Measurements from ENCODE around the gene ARHGEF4.

Gene ARHGEF4

GRCh38 chr2:130818809-130819208, 17.9 kb upstream of the ARHGEF4 start:
- no peak for DNase-seq (ENCODE audit: low read depth in 2 of 2)

DNA sequence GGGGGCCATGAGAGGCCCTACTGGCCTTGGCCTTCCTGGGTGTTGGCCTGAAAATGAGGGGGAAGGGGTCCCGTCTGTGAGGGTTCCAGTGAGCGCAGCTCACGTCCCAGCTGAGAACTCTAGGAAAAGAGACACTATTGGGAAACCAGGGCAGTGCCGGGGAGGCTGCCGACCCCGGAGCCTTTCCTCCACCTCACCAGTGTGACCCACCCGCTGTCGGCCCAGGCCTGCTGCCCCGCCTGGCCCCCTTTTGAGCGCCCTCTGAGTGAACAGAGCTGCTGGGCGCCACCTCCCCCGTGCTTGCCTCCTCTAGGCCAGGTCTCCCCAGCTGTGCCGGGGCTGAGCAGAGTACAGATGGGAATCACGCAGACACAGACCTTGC, 17.5 kb upstream of the ARHGEF4 start:
- DNase-seq (ENCODE audit: low read depth in 2 of 2) = no peak

DNA sequence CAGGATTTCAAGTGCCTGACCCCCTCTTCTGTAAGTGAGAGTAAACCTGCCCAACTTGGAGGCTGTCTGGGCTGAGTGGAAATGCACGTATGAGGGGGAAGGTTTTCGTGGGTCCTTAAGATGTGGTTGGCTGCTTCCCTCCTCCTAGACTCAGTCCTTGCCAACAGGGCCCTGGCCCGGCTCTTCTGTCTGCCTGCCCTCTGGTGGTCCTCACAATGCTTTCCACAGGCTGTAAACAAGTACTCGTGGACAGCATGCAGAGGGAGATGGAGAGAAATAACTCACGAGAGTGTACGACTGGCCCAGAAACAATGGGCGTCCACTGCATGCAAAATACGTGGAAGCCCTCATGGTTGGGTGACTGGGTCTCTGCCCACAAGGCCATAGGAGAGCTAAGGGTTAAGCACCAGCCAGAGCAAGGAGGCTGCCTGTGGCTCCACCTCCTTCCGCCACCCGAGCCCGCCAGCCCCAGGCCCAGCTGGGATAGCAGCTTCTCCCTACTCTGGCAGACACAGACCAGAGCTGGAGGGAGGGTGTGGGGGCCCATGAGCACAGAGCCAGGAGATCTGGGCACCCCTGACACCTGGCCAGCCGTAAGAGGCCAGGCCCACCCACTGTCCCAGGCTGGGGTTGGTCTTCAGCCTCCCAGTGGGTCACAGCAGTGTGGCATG, 17.0 kb upstream of the ARHGEF4 start:
- DNase-seq (ENCODE audit: low read depth in 2 of 2) = no peak

GRCh38 chr2:130820279-130820861, 16.3 kb upstream of the ARHGEF4 start:
- DNase-seq (ENCODE audit: low read depth in 2 of 2) = no peak

DNA sequence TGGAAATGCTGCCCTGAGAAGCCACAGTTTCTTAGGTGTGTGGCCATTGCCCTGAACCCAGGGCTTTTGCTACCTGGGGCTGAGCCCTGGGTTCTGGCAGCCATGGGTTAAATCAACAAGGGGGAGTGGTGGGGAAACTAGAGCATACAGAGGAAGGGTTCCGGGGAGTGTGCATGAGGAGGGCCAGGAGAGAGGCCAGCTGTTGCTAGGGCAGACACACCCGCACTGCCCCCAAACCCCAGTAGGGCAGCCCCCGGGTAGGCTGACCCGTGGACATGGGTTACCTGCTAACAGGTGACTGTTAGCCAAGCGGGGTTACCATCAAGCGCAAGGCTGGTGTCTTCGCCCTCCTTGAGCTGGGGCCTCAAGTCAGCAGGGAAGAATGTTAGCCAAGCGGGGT, 14.8 kb upstream of the ARHGEF4 start:
- DNase-seq (ENCODE audit: low read depth in 2 of 2) = no peak

- DNase-seq (ENCODE audit: low read depth in 2 of 2) = no peak
These were observed 13.9 kb upstream of the ARHGEF4 start for GRCh38 chr2:130822766-130823165.

GRCh38 chr2:130823171-130823885, 13.4 kb upstream of the ARHGEF4 start:
- no peak for DNase-seq (ENCODE audit: low read depth in 2 of 2)

- no peak for DNase-seq (ENCODE audit: low read depth in 2 of 2)
These were observed 12.7 kb upstream of the ARHGEF4 start for GRCh38 chr2:130823886-130824491.

DNA sequence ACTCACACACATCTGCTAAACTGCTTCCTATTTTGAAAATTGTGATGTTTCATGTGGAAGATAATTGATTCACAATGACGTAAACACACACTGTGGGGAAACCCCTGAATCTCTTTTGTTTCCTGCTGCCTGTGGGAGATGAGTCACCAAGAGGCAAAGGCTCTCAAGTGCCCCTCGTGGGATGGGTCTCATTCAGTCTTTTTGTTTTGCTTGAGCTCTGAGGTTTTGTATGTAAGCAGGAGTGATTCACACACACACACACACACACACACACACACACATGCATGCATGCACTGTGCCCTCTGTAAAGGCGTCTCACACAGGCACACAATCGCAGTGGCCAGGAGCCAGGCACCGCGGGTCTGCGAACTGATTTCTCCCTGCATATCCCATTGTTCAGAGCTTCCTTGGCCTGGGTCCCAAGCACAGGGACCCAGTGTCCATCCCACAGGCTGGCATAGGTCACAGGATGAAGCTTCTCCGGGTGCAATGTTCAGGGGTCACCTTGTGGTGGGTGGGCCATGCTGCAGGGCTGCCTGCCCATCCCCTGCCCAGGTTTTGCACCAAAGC, 12.1 kb upstream of the ARHGEF4 start:
- DNase-seq (ENCODE audit: low read depth in 2 of 2) = peak; percentile 67 to 70

DNA sequence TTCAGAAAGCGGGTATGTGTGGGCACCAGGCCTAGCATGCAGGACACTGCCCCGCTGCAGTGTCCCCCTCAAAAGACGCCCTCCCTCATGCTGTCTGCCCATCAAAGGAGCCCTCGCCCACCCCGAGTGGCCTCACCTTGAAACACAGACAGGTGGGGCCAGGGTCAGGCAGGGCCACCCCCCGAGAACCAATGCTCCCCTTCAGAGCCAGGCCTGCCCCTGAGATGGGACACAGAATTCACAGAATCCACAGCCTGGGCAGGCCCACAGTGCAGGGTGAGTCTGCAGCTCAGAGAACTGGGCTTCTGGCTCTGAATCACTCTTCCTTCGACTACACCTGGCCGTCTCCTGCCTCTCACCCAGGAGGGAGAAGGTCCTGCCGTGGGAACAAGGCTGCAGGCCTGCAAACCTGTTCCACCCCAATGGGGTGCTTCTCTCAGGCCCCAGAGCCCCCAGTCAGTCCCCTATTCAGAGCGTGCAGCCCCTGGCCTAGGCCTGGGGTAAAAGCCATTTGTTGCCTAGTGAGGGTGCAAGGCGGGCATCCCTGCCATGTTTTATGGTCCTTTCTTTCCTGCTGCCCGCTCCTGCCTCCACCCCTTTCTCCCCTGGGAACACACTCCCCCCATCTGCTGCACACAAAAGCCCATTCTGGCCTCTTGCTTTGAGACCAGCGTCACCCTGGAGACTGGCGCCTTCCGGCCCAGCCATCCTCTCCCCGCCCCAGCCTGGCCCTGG, 11.3 kb upstream of the ARHGEF4 start:
- no peak for DNase-seq (ENCODE audit: low read depth in 2 of 2)

DNA sequence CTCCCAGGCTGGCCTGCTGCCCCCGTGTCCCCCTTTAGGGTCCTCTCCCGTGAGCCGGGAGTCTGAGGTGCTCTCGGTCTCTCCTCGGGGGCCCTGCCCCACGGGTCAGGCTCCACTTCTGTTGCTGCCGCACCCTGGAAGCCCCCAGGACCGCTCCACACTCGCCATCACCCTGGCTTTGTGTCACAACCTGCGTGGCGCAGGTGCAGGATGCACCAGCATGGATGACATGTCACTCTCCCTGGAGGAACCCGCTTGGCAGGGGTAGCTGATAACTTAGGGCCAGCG, 10.8 kb upstream of the ARHGEF4 start:
- DNase-seq (ENCODE audit: low read depth in 2 of 2) = no peak

GRCh38 chr2:130826419-130826818, 10.3 kb upstream of the ARHGEF4 start:
- DNase-seq (ENCODE audit: low read depth in 2 of 2) = no peak

DNA sequence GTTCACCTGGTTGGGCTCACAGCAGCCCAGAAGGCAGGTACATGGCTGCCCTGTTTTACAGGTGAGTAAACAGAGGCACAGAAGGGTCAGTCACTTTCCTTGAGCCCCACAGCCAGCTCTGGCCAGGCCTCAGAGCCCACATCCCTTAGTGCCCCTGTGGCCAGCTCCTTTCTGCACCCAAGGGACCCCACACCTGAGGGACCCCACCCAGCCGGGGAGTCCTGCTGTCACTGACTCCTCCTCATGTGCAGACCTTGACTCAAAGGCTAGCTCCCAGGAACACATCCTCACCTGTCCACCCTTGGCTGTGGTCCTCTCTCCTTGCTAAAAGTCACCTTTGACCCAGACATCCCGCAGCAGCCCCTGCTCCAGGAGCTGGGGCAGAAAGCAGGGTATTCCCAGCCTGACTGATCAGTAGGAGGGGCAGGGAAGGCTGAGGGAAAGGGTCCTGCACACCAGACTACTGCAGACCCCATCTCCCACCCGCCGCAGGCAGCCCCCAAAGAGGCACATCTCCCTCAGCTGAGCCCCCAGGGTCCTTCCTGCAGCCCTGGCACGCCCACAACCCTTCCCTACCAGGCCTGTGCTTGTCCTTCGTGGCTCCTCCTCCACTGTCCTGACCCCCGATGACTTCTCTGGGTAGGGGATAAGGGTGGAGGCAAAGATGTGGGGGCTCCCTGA, 9.8 kb upstream of the ARHGEF4 start:
- DNase-seq (ENCODE audit: low read depth in 2 of 2) = no peak

DNA sequence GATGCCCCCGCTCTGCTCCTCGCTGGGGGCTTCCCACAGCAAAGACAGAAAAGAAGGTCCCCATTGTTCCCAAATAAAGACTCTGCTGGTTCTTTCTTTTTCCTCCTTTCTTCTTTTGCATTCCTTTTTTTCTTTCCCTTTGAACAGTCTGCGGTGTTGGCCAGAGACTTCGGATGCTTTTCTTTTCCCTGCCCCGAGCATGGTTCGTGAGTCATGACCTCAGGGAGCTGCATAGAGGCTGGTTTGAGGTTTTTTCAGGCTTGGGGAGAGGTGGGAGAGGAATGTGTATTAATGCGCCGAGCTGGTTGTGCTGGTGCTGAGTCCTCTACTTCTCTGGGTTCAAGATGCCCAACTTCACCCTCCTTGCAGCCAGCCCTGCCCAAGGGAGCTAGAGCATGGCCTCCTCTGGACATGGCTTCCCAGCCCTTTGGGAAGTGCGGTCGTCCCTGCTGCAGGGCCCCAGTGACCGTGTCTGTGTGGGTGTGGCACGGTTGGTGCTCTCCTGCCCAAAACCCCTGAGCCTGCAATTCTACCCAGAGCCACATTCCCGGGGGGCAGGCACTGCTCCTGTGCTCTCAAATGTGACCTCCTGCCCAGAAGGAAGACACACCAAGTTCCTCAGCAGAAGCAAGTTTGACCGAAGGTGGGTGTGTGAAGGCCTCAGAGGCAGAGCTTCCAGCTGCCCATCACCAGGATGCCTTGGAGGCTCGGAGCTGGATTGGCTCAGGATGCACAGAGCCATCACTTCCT, 9.0 kb upstream of the ARHGEF4 start:
- DNase-seq (ENCODE audit: low read depth in 2 of 2) = peak; percentile 3 to 9

GRCh38 chr2:130828461-130828860, 8.3 kb upstream of the ARHGEF4 start:
- no peak for DNase-seq (ENCODE audit: low read depth in 2 of 2)

- no peak for DNase-seq (ENCODE audit: low read depth in 2 of 2)
These were observed 7.7 kb upstream of the ARHGEF4 start for GRCh38 chr2:130829015-130829414.

- no peak for DNase-seq (ENCODE audit: low read depth in 2 of 2)
These were observed 6.2 kb upstream of the ARHGEF4 start for GRCh38 chr2:130830538-130830937.

GRCh38 chr2:130831356-130831755, 5.4 kb upstream of the ARHGEF4 start:
- no peak for DNase-seq (ENCODE audit: low read depth in 2 of 2)

- no peak for DNase-seq (ENCODE audit: low read depth in 2 of 2)
These were observed 4.3 kb upstream of the ARHGEF4 start for GRCh38 chr2:130832296-130832940.

Measured in fibroblast of skin of left biceps (primary cell).